CD4-positive, CD25-positive, alpha-beta regulatory T cell (primary cell): ENCODE results near the gene GUK1. TPM values are rescaled to one million over a fixed set of nuclear protein-coding genes. Genes with fewer than 3 reads are reported as not detected.

Source experiments
- ATAC-seq, 2 donors: fragments of 150-1000 bp; cut with Tn5 transposase; one replicate each; pipeline ENCODE4 v1.10.0; 2021; ENCODE audit warnings: low read depth in 2 of 2, moderate number of reproducible peaks in 2 of 2, moderate library complexity in 1 of 2
- DNase-seq, 3 donors: peaks; one replicate each; pipeline versions ENCODE4 v3.0.0 to v3.0.0-alpha.2; 2012 to 2022; ENCODE audit warnings: mixed read lengths in 1 of 3
- H3K27ac ChIP-seq: one replicate; pipeline ENCODE4 v1.7.0; 2013; ENCODE audit warnings: mild to moderate bottlenecking, low read length; ENCODE audit not compliant: insufficient read depth, poor library complexity, severe bottlenecking
- H3K27me3 ChIP-seq: one replicate; pipeline ENCODE4 v1.7.0; 2013; ENCODE audit warnings: low read length; ENCODE audit not compliant: control insufficient read depth, insufficient read depth
- H3K36me3 ChIP-seq: one replicate; pipeline ENCODE4 v1.7.0; 2013; ENCODE audit warnings: mild to moderate bottlenecking, low read length, moderate library complexity; ENCODE audit not compliant: control insufficient read depth, insufficient read depth
- H3K4me1 ChIP-seq: 2 replicates; pipeline ENCODE4 v1.7.0; 2013; ENCODE audit warnings: mild to moderate bottlenecking, low read length; ENCODE audit not compliant: insufficient read depth, control insufficient read depth, poor library complexity, severe bottlenecking
- H3K4me3 ChIP-seq: one replicate; pipeline ENCODE4 v1.7.0; 2013; ENCODE audit warnings: low read depth, mild to moderate bottlenecking, low read length, moderate library complexity
- H3K9me3 ChIP-seq, 2 experiments: 1 replicate in 1 of 2; 2 replicates in 1 of 2; pipeline ENCODE4 v1.7.0; 2013; ENCODE audit warnings: low read length in 2 of 2, mild to moderate bottlenecking in 1 of 2, moderate library complexity in 1 of 2; ENCODE audit not compliant: control insufficient read depth in 2 of 2
- H3K27ac Mint-ChIP-seq, 3 donors: one replicate each; pipeline ENCODE4 v1.8.0; 2020 to 2022; ENCODE audit warnings: mild to moderate bottlenecking in 3 of 3, mixed read lengths in 3 of 3, moderate library complexity in 2 of 3
- H3K27me3 Mint-ChIP-seq: one replicate; pipeline ENCODE4 v1.8.0; 2022; ENCODE audit warnings: mild to moderate bottlenecking, mixed read lengths
- H3K36me3 Mint-ChIP-seq: one replicate; pipeline ENCODE4 v1.8.0; 2020; ENCODE audit warnings: mixed read lengths
- H3K4me1 Mint-ChIP-seq, 4 donors: one replicate each; pipeline ENCODE4 v1.8.0; 2020 to 2022; ENCODE audit warnings: mixed read lengths in 4 of 4, mild to moderate bottlenecking in 1 of 4
- H3K4me3 Mint-ChIP-seq, 4 donors: one replicate each; pipeline ENCODE4 v1.8.0; 2020 to 2022; ENCODE audit warnings: mild to moderate bottlenecking in 4 of 4, mixed read lengths in 4 of 4, moderate library complexity in 3 of 4
- H3K9me3 Mint-ChIP-seq, 7 donors: one replicate each; pipeline ENCODE4 v1.8.0; 2020 to 2022; ENCODE audit warnings: mixed read lengths in 7 of 7, mild to moderate bottlenecking in 3 of 7, moderate library complexity in 2 of 7
- polyA plus RNA-seq, 4 donors: library from polyadenylated mRNA; unstranded; fragments of 300-500 nt; fragmentation: Illumina TruSeq; gene quantifications; one replicate each; pipeline ENCODE4 v1.2.3, GENCODE V29; 2021
- total RNA-seq: library from RNA; stranded (reverse); gene quantifications from one replicate; pipeline ENCODE4 v1.2.3, GENCODE V29; 2022

Gene GUK1, protein sequence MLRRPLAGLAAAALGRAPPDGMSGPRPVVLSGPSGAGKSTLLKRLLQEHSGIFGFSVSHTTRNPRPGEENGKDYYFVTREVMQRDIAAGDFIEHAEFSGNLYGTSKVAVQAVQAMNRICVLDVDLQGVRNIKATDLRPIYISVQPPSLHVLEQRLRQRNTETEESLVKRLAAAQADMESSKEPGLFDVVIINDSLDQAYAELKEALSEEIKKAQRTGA
- total RNA-seq (270 TPM), polyA plus RNA-seq (100 to 1,000 TPM; 329 to 413 (median 371) TPM)

DNA sequence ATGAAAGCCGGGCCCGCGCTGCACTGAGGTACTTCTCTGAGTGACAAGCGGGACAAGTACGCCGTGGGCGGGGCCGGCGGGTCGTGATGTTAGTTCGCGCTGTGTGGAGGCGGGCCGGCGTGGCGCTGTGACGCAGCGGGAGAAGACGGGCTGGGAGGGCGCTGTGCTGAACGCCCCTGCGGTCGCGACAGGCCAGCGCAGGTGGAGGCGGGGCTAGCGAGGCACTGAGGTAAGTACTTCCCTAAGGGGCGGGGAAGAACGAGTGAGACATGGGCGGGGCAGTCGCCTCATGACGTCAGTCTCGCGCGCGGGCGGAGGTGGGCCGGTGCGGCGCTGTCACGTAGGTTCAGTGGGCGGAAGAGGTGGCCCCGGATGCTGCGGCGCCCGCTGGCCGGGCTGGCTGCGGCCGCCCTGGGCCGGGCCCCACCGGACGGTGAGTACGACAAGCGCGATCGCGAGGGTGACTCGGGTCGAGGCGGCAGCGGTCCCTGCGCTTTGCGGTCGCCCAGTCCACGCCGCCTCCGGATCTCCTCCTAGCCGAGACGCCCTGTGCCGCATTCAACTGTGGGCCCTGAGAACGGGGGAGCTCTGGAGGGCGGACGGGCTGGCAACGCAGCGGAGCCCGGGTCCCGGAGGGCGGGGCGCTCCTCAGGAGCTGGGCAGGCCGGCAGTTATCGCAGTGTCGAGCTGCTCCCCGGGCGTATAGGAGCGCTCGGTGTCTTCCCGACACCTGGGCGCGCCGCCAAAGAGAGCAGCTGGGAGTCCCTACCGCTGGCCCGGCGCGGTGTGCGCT is at the start of gene GUK1:
TSS of gene GUK1 (plus strand) at position 349 of the 793 bp plus-strand sequence. CDS start at position 373, 24 bp downstream.
- peaks cover 2% of the 10 kb centered on the region for H3K27me3 ChIP-seq
- peak within 1 kb of the TSS; percentile 98 to 100 (median 99) for H3K27ac Mint-ChIP-seq
- H3K27ac ChIP-seq = peak within 1 kb of the TSS; percentile 98
- DNase-seq (peak; percentile 100), ATAC-seq (peak; percentile 90 to 91)
- peaks cover 0 to 46% (median 20%) of the 10 kb centered on the region in 4 donors for H3K4me1 Mint-ChIP-seq
- H3K9me3 ChIP-seq = no peaks in the 10 kb centered on the region
- peak within 1 kb of the TSS; percentile 91 to 96 (median 94) for H3K4me3 Mint-ChIP-seq
- peak within 1 kb of the TSS; percentile 77 for H3K4me3 ChIP-seq
- peaks cover 45% of the 10 kb centered on the region for H3K4me1 ChIP-seq
- H3K36me3 Mint-ChIP-seq = no peaks in the 10 kb centered on the region
- H3K27me3 Mint-ChIP-seq = peaks cover 41% of the 10 kb centered on the region
- no peaks in the 10 kb centered on the region for H3K9me3 Mint-ChIP-seq
- H3K36me3 ChIP-seq = no peaks in the 10 kb centered on the region

GRCh38 chr1:228090613-228091081 is 49.4 kb upstream of the GUK1 start:
- H3K4me1 Mint-ChIP-seq = peaks cover 34 to 90% (median 66%) of the 10 kb centered on the region in 4 donors
- H3K4me3 ChIP-seq = peak overlapping the region; percentile 48
- H3K9me3 ChIP-seq = peaks cover 6 to 14% of the 10 kb centered on the region in 2 experiments
- H3K9me3 Mint-ChIP-seq = peaks cover 0 to 14% (median 1%) of the 10 kb centered on the region in 7 donors
- H3K36me3 Mint-ChIP-seq = peaks cover 29% of the 10 kb centered on the region
- peak overlapping the region; percentile 39 for H3K27ac ChIP-seq
- no peak for DNase-seq
- peaks cover 34% of the 10 kb centered on the region for H3K36me3 ChIP-seq
- peak overlapping the region; percentile 18 to 100 (median 59) for H3K4me3 Mint-ChIP-seq
- peaks cover 63% of the 10 kb centered on the region for H3K4me1 ChIP-seq
- no peaks in the 10 kb centered on the region for H3K27me3 Mint-ChIP-seq
- H3K27me3 ChIP-seq = no peaks in the 10 kb centered on the region
- ATAC-seq = peak in 1 of 2 donors; percentile 15
- peak overlapping the region; percentile 83 to 92 (median 87) for H3K27ac Mint-ChIP-seq

- peaks cover 34% of the 10 kb centered on the region for H3K36me3 ChIP-seq
- Mint-ChIP-seq H3K27ac (peak overlapping the region; percentile 83 to 92 (median 87)), H3K9me3 (peaks cover 0 to 14% (median 2%) of the 10 kb centered on the region in 7 donors), H3K4me1 (peaks cover 34 to 90% (median 66%) of the 10 kb centered on the region in 4 donors), H3K27me3 (no peaks in the 10 kb centered on the region), H3K36me3 (peaks cover 32% of the 10 kb centered on the region), H3K4me3 (peak overlapping the region in 3 of 4 donors; percentile 42 to 100 (median 85))
- H3K27me3 ChIP-seq = no peaks in the 10 kb centered on the region
- H3K27ac ChIP-seq = no peak overlapping the region
- DNase-seq = no peak
- peaks cover 6 to 14% of the 10 kb centered on the region in 2 experiments for H3K9me3 ChIP-seq
- peaks cover 59% of the 10 kb centered on the region for H3K4me1 ChIP-seq
- peak overlapping the region; percentile 48 for H3K4me3 ChIP-seq
- ATAC-seq = no peak
Measured at GRCh38 chr1:228091084-228091483, 49.0 kb upstream of the GUK1 start.

- DNase-seq (no peak), ATAC-seq (no peak)
- H3K9me3 Mint-ChIP-seq = peaks cover 0 to 14% (median 2%) of the 10 kb centered on the region in 7 donors
- H3K4me1 Mint-ChIP-seq = peaks cover 22 to 83% (median 55%) of the 10 kb centered on the region in 4 donors
- Histone ChIP-seq H3K27ac (no peak overlapping the region), H3K27me3 (no peaks in the 10 kb centered on the region), H3K4me1 (peaks cover 52% of the 10 kb centered on the region), H3K36me3 (peaks cover 39% of the 10 kb centered on the region), H3K9me3 (peaks cover 6 to 14% of the 10 kb centered on the region in 2 experiments), H3K4me3 (no peak overlapping the region)
- H3K36me3 Mint-ChIP-seq = peaks cover 38% of the 10 kb centered on the region
- peak overlapping the region in 2 of 4 donors; percentile 85 to 100 for H3K4me3 Mint-ChIP-seq
- H3K27ac Mint-ChIP-seq = peak overlapping the region; percentile 26 to 83 (median 55)
- H3K27me3 Mint-ChIP-seq = no peaks in the 10 kb centered on the region
Measured at GRCh38 chr1:228092342-228093049, 47.6 kb upstream of the GUK1 start.

- Histone ChIP-seq H3K36me3 (peaks cover 45% of the 10 kb centered on the region), H3K9me3 (peaks cover 6 to 14% of the 10 kb centered on the region in 2 experiments), H3K27me3 (no peaks in the 10 kb centered on the region), H3K4me3 (no peak overlapping the region), H3K4me1 (peaks cover 44% of the 10 kb centered on the region), H3K27ac (no peak overlapping the region)
- Mint-ChIP-seq H3K9me3 (peaks cover 0 to 14% (median 2%) of the 10 kb centered on the region in 7 donors), H3K4me3 (peak overlapping the region in 1 of 4 donors; percentile 85), H3K27ac (peak overlapping the region in 1 of 3 donors; percentile 26), H3K4me1 (peaks cover 17 to 79% (median 47%) of the 10 kb centered on the region in 4 donors), H3K27me3 (no peaks in the 10 kb centered on the region), H3K36me3 (peaks cover 43% of the 10 kb centered on the region)
- no peak for ATAC-seq
- DNase-seq = no peak
Measured at GRCh38 chr1:228093050-228093906, 46.8 kb upstream of the GUK1 start.

DNA sequence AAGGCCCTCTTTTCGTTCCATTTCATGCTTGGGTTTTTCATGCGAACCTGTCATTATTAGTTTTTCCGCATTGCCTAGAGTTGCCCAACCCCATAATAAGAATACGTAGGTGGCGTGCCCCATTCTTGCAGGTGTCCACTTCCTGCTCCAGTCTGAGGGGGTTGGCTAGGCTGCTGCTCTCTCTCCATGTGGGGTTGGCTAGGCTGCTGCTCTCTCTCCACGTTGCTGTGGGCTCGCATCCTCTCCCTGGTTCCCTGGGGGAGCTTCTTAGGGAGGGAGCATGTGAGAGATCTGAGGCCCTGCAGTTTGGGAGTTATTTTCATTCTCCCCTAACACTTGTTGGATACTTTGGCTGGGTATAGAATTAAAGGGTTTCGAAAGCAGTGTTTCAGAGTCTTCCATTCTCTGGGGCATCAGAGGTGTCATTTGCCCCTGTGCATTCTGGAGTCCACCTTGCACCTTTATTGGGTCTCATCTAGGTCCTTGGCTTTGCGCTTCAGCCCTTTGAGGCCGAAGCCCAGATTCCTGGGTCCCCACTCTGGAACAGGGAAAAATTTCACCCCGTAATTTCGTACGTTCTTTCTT is 45.6 kb upstream of the GUK1 start:
- Histone ChIP-seq H3K27ac (no peak overlapping the region), H3K4me3 (no peak overlapping the region), H3K36me3 (peaks cover 50% of the 10 kb centered on the region), H3K27me3 (no peaks in the 10 kb centered on the region), H3K4me1 (peaks cover 32% of the 10 kb centered on the region), H3K9me3 (peaks cover 6 to 14% of the 10 kb centered on the region in 2 experiments)
- H3K27me3 Mint-ChIP-seq = no peaks in the 10 kb centered on the region
- peak overlapping the region in 1 of 4 donors; percentile 58 for H3K4me3 Mint-ChIP-seq
- peaks cover 0 to 14% (median 2%) of the 10 kb centered on the region in 7 donors for H3K9me3 Mint-ChIP-seq
- H3K27ac Mint-ChIP-seq = peak overlapping the region; percentile 48 to 68 (median 56)
- peaks cover 52% of the 10 kb centered on the region for H3K36me3 Mint-ChIP-seq
- DNase-seq (no peak), ATAC-seq (no peak)
- H3K4me1 Mint-ChIP-seq = peaks cover 17 to 75% (median 37%) of the 10 kb centered on the region in 4 donors
